Tibial nerve (tissue), 4 donors: Measurements from ENCODE around the gene MEIS1. TPM values are rescaled to one million over a fixed set of nuclear protein-coding genes. Genes with fewer than 3 reads are reported as not detected.

Source experiments
- DNase-seq, 2 donors: peaks; one replicate each; pipeline ENCODE4 v3.0.0-alpha.2; 2019; ENCODE audit warnings: low spot score in 2 of 2
- H3K27ac ChIP-seq, 4 donors: fragments of 200-600 bp; sonication (generic) in 3 of 4; one replicate each; pipeline ENCODE4 v1.5.1; 2017 to 2019; ENCODE audit warnings: mild to moderate bottlenecking in 1 of 4
- H3K27me3 ChIP-seq, 2 donors: fragments of 200-600 bp; sonication (generic) in 1 of 2; one replicate each; pipeline versions ENCODE4 v1.5.1 to v1.6.0; 2017 to 2019
- H3K36me3 ChIP-seq, 3 donors: fragments of 200-600 bp; sonication (generic); one replicate each; pipeline ENCODE4 v1.5.1; 2018 to 2019
- H3K4me1 ChIP-seq, 4 donors: fragments of 200-600 bp; sonication (generic) in 3 of 4; one replicate each; pipeline ENCODE4 v1.5.1; 2017 to 2019
- H3K4me3 ChIP-seq, 4 donors: fragments of 200-600 bp; sonication (generic) in 3 of 4; one replicate each; pipeline ENCODE4 v1.5.1; 2017 to 2019; ENCODE audit warnings: mild to moderate bottlenecking in 1 of 4, moderate library complexity in 1 of 4
- H3K9me3 ChIP-seq, 4 donors: fragments of 200-600 bp; sonication (generic) in 3 of 4; one replicate each; pipeline ENCODE4 v1.5.1; 2017 to 2019
- EP300 ChIP-seq, 2 donors: sonication (generic); formaldehyde crosslinking; IDR thresholded peaks; one replicate each; pipeline ENCODE4 v1.6.1; 2017; ENCODE audit warnings: antibody characterized with exemption in 2 of 2, mild to moderate bottlenecking in 1 of 2
- POLR2A ChIP-seq, 2 donors: fragments of 450-650 bp; IDR thresholded peaks; one replicate each; pipeline ENCODE4 v1.6.1; 2017; ENCODE audit warnings: antibody characterized with exemption in 2 of 2, mild to moderate bottlenecking in 2 of 2, moderate library complexity in 2 of 2
- WGBS, 2 donors: methylation state at CpG; one replicate each; pipeline ENCODE4 v1.1.5; 2018; 5-methylcytosine and 5-hydroxymethylcytosine counted together
- total RNA-seq, 4 donors: library from RNA; depleted of rRNA; stranded (reverse); fragments of >200 nt; gene quantifications; one replicate each; pipeline ENCODE4 v1.1.0, GENCODE V29; 2016
- TF ChIP-seq, protein P1 (sequence below), 5 experiments: fragments of 200-600 bp in 3 of 5; fragments of 450-650 bp in 2 of 5; sonication (generic) in 3 of 5; IDR thresholded peaks; one replicate each; pipeline ENCODE4 v1.5.1; 2016 to 2019; ENCODE audit warnings: antibody characterized with exemption in 5 of 5, mild to moderate bottlenecking in 3 of 5, moderate library complexity in 2 of 5

MEIS1 gene
- total RNA-seq, 4 donors from 2014 or later: 9.0 to 18.4 (median 12.5) TPM

DNA sequence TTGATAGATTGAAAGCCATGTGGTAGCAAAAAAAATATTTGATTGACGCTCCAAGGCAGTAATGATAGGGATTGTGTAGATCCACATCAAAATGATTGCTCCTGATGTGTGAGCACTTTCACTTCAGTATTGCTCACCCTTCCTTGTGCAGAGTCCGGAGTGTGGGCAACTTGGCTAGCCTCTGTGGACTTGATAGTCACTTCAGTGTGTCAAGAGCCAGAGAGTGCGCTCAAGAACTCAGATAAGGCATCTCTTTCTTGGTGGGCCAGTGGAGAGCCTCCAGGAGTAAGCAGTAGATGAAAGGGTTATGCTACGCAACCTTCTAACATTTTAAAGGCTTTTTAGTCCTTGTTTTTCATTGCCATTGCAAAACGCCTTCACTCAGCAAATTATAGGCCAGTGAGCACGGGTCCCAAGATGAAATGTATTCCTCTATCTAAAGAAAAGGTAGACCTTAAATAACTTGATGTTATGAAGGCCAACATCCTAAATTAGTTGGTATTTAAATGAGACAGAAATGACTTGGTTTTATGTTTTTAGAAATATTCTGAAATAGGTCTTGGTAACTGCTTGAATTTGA, 84.4 kb downstream of the MEIS1 start:
- Histone ChIP-seq H3K36me3 (no peaks in the 10 kb centered on the region), H3K4me1 (no peaks in the 10 kb centered on the region), H3K9me3 (no peaks in the 10 kb centered on the region), H3K27ac (no peak overlapping the region), H3K27me3 (no peaks in the 10 kb centered on the region), H3K4me3 (no peak overlapping the region)
- TF ChIP-seq, protein P1, sequence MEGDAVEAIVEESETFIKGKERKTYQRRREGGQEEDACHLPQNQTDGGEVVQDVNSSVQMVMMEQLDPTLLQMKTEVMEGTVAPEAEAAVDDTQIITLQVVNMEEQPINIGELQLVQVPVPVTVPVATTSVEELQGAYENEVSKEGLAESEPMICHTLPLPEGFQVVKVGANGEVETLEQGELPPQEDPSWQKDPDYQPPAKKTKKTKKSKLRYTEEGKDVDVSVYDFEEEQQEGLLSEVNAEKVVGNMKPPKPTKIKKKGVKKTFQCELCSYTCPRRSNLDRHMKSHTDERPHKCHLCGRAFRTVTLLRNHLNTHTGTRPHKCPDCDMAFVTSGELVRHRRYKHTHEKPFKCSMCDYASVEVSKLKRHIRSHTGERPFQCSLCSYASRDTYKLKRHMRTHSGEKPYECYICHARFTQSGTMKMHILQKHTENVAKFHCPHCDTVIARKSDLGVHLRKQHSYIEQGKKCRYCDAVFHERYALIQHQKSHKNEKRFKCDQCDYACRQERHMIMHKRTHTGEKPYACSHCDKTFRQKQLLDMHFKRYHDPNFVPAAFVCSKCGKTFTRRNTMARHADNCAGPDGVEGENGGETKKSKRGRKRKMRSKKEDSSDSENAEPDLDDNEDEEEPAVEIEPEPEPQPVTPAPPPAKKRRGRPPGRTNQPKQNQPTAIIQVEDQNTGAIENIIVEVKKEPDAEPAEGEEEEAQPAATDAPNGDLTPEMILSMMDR (IDR thresholded peaks at IDR 0.05): no peak
- TF ChIP-seq POLR2A (IDR thresholded peaks at IDR 0.05) (no peak), EP300 (IDR thresholded peaks at IDR 0.05) (no peak)
- no peak for DNase-seq
- WGBS, 2 donors: 92 to 97% methylated on average over 6 of the region's 6 CpGs

- DNase-seq: no peak
- Histone ChIP-seq H3K4me1 (no peaks in the 10 kb centered on the region), H3K27me3 (no peaks in the 10 kb centered on the region), H3K9me3 (no peaks in the 10 kb centered on the region), H3K4me3 (no peak overlapping the region), H3K27ac (no peak overlapping the region), H3K36me3 (no peaks in the 10 kb centered on the region)
- 79 to 90% methylated on average over 7 of the region's 7 CpGs for WGBS, 2 donors
- TF ChIP-seq POLR2A (IDR thresholded peaks at IDR 0.05) (no peak), EP300 (IDR thresholded peaks at IDR 0.05) (no peak)
- TF ChIP-seq, protein P1 (IDR thresholded peaks at IDR 0.05): no peak
Measured at GRCh38 chr2:66521291-66521922, 86.5 kb downstream of the MEIS1 start.

DNA sequence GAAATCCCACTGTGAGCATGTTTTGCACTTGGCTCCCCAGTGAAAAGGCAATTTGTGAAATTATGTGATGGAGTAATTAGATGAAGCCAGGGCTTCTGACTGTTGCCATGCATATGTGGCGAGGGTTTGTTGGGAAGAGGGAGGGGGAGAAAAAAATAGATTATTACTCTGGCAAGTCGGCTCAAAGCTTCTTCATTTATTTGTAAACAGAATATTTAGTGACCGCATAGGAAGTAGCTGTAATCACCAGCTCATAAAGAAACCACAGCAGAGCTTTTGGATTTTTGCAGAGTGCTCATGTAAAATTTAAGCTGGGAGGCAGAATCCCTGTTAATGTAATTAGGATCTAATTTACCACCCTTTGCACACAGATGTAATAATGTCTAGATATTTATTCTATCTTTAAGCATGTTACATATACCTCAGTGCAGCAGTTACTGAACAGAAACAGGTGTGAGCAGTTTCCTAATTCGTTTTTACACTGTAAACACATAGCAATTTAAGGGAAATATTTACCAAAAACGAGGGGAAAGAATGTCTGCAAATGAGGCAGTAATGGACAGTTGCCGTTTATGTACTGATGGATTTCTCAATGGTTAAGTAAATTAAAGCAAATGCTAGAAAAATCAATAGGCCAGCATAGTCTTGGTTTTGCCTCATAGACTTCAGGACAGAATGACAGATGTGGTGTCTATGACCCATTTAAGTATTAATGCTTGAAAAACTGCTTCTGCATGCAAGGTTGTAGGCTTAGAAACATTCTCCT, 87.9 kb downstream of the MEIS1 start:
- WGBS, 2 donors: 60 to 62% methylated on average over 6 of the region's 6 CpGs
- H3K27me3 ChIP-seq: no peaks in the 10 kb centered on the region

DNA sequence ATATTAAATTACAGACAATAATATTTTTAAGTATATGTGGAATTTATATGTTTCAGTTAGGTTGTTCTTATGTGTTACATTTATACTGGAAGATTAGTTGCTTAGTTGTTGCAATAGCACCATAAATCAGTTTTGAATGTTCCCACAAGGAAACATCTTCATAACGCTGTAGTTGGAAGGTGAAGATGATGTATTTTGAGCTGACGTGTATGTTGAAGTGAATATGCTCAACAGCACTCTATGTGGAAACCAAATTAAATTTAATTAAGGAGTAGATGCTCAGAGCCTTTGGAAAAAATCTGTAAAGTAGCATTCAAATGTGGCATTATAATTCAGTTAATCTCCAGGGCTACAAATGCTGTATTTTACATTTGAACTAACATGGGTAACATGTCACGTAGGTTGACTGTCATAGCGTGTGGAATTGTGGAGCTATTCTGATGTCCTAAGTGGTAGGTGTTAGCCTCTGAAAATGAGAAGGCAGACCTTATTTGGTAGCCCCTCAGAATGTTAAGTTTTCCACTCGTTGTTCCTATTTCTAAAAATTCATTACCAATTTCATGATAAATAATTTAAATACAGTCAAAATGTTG, 88.5 kb downstream of the MEIS1 start:
- Histone ChIP-seq H3K4me1 (no peaks in the 10 kb centered on the region), H3K27ac (no peak overlapping the region), H3K4me3 (no peak overlapping the region), H3K27me3 (no peaks in the 10 kb centered on the region), H3K9me3 (no peaks in the 10 kb centered on the region), H3K36me3 (no peaks in the 10 kb centered on the region)
- TF ChIP-seq, protein P1 (IDR thresholded peaks at IDR 0.05): no peak
- TF ChIP-seq EP300 (IDR thresholded peaks at IDR 0.05) (no peak), POLR2A (IDR thresholded peaks at IDR 0.05) (no peak)
- no peak for DNase-seq
- WGBS, 2 donors: 91 to 92% methylated on average over 5 of the region's 5 CpGs

More for the DNA sequence above, 87.9 kb downstream of the MEIS1 start:
- TF ChIP-seq, protein P1 (IDR thresholded peaks at IDR 0.05): no peak
- TF ChIP-seq EP300 (IDR thresholded peaks at IDR 0.05) (no peak), POLR2A (IDR thresholded peaks at IDR 0.05) (no peak)
- Histone ChIP-seq H3K27ac (no peak overlapping the region), H3K4me3 (no peak overlapping the region), H3K36me3 (no peaks in the 10 kb centered on the region), H3K4me1 (no peaks in the 10 kb centered on the region), H3K9me3 (no peaks in the 10 kb centered on the region)
- no peak for DNase-seq
